KBM-7 (cell line): ENCODE measurements around the gene RELA.

Source experiments
- DNase-seq: peaks from one replicate; pipeline ENCODE4 v3.0.0-alpha.2; 2015
- in situ Hi-C: fragments of 300-500 bp; cut with MboI; formaldehyde crosslinking; loops from 2 replicates; pipeline ENCODE4 v1.14.3; 2020; ENCODE audit warnings: low sequenced_read_pairs, low pct_unique_long_range_greater_than_20kb, mixed read lengths

RELA gene

GRCh38 chr11:65617990-65618751, 44.5 kb downstream of the RELA start:
- in situ Hi-C loops, result no loop called here
- DNase-seq, result no peak

- DNase-seq, result no peak
- in situ Hi-C loops, result no loop called here
These were observed 45.4 kb downstream of the RELA start for GRCh38 chr11:65617136-65617850.

GRCh38 chr11:65616575-65617001, 46.1 kb downstream of the RELA start:
- DNase-seq, result no peak
- in situ Hi-C loops, result no loop called here

- in situ Hi-C loops, result no loop called here
- no peak for DNase-seq
These were observed 46.7 kb downstream of the RELA start for GRCh38 chr11:65615950-65616574.

- peak; percentile 100 for DNase-seq
- in situ Hi-C loops, result no loop called here
These were observed 47.3 kb downstream of the RELA start, which contains the start of gene PCNX3 for GRCh38 chr11:65615229-65615949. TSS of gene PCNX3 (plus strand) at chr11:65615776. CDS start at chr11:65616312, 536 bp downstream.

- DNase-seq, result no peak
- in situ Hi-C loops, result no loop called here
These were observed 49.4 kb downstream of the RELA start for GRCh38 chr11:65613091-65613928.

DNA sequence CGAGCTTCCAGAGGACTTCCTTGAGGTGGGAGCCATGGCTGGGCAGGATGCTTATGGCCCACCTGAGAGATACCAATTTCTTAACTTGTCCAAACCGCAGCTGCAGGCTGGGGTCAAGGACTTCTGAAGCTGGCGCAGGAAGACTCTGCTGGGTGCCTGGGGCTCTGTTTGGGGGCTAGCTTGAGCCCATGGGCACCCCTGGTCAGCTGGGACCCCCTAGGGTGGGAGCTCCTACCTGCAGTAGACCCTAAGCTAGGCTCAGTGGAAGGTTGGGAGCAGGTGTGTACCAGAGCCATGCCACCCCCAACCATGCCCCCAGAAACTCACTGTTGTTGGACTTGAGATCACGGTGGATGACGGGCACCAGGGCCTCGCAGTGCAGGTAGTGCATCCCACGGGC, 50.0 kb downstream of the RELA start:
- no peak for DNase-seq
- in situ Hi-C loops, result no loop called here

- in situ Hi-C loops, result no loop called here
- DNase-seq, result no peak
These were observed 50.7 kb downstream of the RELA start for GRCh38 chr11:65611758-65612603.

DNA sequence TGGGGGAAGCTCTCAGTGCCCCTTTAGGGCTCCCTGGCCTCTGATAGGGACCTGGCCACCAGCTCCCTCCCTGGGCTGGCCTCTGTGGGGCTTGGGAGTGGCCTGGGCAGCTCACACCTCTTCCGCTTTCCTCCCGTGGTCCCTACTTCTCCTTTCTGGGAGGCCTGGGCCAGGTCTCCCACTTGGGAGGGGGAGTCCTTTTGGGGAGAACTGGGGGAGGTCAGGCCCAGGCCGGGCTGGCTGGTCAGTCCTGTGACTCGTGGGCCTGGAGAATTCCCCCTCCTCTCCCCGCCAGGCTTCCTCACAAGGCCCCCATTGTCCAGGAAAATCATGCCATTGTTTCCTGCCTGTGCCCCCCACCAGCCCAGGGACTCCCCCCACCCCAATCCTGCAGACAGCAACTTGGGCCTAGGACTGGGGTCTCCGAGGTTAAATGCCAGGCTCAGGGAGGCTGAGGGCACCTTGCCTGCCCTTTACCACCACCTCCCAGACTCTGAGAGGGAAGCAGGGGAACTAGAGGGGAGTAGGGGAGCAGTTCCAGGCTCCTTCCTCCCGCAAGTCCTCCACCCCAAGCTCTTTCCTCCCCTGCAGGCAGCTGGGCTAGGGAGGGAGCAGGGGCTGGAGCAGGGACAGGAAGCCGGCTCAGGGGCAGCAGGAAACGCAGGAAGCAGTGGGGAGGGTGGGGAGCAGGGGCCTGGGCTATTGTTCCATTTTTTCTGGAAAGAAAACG, 51.5 kb downstream of the RELA start:
- peak; percentile 68 for DNase-seq
- in situ Hi-C loops, result no loop called here

DNA sequence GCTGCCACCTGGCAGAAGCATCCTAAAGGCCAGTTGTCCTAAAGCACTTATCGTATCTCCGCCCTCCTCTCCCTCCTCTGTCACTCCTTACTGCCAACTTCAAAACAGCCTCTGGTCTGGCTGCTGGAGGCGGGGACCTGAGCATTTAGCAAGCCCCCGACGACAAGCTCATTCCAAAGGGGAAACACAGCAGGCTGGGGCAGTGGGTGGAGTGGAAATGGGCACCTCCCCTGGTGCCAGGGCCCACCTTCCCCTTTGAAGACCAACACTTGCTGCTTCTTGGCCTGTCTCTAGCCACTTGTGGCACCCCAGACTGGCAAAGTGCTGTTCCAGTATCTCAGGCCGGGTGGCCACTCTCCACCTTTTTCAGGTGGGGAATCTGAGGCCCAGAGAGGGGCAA, 52.3 kb downstream of the RELA start:
- DNase-seq, result no peak
- in situ Hi-C loops, result no loop called here

DNA sequence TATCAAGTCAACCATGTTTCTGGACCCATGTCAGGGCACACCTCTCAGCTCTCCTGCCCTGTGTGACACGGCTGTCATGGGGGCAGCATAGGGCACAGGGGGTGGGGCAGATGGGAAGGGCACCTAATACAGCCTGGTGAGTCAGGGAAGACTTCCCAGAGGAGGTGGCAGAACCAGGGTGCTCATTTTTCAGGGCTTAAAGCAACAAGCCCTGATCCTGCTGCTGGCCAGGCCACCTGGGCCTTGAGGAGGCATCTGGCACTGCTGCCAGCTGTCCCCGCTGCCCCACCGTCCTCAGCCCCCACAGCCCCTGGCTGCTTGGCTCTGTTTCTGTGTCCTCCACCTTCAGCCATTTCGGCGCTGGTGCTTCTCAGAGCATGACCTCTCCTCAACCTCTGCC, 53.1 kb downstream of the RELA start:
- DNase-seq, result no peak
- in situ Hi-C loops, result no loop called here

- no peak for DNase-seq
- in situ Hi-C loops, result no loop called here
These were observed 53.5 kb downstream of the RELA start for GRCh38 chr11:65609229-65609628.

DNA sequence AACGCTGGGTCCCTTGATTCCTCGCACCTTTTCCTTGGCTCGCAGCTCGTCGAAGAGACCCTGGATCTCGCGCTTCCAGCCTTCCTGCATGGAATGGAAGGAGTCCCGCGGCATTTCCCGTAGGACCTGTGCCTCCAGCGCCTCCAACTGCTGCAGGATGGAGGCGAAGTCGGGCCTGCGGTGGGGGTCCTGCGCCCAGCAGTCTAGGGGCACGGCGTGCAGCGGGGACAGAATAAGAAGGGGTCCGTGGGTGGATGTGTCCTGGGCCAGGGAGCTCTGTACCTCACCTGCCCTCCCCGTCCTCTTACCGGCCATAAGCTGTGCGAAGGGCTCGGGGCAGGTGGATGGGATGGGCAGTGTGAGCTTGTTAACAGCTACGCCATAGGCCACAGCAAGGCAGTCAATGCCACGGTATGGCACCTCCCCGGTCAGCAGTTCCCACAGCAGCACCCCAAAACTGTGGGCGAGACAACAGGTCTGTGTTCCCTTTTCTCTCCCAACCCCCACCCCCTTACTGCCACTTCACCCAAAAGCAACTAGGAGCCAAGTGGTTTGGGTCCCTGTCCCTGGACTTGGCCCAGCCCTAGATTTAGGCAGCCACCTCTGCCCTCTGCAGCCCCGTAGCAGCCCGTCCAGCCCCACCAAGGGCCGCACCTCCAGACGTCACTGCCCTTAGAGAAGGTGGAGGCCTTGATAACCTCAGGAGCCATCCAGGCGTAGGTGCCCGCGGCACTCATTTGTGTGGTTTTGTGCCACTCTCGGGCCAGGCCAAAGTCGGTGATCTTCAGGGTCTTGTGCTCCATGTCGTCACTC, 54.9 kb downstream of the RELA start:
- DNase-seq, result no peak
- in situ Hi-C loops, result no loop called here

DNA sequence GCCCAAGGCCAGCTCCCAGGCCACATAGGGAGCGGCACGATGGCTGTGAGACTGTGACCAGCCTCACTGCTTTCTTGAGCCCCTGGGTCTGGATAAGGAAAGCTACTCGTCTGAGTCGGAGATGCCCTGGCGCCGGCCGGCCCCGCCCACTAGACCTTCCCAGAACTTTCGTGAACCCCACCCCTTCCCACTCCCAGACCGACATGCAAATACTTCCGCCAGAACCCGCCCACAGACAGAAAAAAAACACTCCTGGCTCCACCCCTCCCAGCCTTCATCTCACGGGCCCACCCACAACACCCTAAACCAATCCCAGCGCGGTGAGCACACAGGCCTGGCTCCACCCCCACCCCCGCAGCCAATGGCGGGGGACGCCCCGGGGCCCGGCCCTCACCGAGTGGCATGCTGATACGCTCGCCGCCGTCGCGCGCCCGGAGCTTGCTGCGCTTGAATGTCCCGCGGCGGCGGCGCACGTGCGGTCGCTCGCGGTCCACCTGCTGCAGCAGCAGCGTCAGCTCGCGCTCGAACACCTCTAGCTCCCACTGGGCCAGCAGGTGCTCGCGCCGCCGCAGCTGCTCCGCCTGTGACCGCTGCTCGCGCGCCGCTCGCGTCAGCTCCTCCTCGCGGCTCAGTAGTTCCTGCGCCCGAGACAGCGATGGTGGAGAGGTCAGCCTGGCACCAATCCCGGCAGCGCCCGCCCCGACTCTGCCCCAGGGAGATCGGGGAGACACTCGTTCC, 55.7 kb downstream of the RELA start:
- DNase-seq, result no peak
- in situ Hi-C loops, result no loop called here

GRCh38 chr11:65604258-65604657, 58.5 kb downstream of the RELA start:
- in situ Hi-C loops, result no loop called here
- DNase-seq, result no peak
